NB4 (cell line): ENCODE data around the gene ARHGAP26.

ENCODE experiments used
- POLR2A ChIP-seq: IDR thresholded peaks from 2 replicates; pipeline ENCODE4 v1.6.1; 2011; ENCODE audit warnings: mild to moderate bottlenecking; ENCODE audit not compliant: insufficient read length; ENCODE audit errors: extremely low read depth
- TF ChIP-seq, protein P1 (sequence below): IDR thresholded peaks from one replicate; pipeline ENCODE4 v1.5.1; 2012; ENCODE audit warnings: low read depth, low read length
- TF ChIP-seq, protein P2 (sequence below): IDR thresholded peaks from 2 replicates; pipeline ENCODE4 v1.6.1; 2011; ENCODE audit warnings: low read depth, low read length

DNA sequence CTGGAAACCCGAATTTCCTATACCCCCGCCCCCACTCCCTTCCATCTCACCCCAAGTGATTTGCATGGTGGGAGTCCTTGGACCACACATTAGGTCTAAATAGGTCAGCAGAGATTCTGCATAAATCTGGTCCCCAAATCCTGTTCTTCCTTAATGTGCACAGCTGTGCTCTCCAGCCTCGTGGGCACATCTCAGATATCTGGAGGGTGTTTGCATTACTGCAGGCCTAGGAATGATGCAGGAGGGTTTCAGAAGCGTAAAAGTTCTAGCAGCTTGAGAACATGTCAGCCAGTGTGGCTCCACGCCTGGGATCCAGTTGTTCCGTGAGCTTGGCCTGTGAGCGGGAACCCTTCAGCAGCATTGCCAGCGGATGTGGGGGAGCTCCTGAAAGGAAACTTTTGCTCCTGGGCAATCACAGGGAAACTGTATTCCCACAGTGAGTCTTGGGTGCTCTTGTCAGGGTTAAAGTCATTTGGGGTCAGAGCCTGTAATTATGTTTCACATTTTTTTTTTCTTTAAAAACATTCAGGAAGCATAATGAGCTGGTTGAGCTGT is 12.9 kb downstream of the ARHGAP26 start:
- TF ChIP-seq, protein P1, sequence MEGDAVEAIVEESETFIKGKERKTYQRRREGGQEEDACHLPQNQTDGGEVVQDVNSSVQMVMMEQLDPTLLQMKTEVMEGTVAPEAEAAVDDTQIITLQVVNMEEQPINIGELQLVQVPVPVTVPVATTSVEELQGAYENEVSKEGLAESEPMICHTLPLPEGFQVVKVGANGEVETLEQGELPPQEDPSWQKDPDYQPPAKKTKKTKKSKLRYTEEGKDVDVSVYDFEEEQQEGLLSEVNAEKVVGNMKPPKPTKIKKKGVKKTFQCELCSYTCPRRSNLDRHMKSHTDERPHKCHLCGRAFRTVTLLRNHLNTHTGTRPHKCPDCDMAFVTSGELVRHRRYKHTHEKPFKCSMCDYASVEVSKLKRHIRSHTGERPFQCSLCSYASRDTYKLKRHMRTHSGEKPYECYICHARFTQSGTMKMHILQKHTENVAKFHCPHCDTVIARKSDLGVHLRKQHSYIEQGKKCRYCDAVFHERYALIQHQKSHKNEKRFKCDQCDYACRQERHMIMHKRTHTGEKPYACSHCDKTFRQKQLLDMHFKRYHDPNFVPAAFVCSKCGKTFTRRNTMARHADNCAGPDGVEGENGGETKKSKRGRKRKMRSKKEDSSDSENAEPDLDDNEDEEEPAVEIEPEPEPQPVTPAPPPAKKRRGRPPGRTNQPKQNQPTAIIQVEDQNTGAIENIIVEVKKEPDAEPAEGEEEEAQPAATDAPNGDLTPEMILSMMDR: no peak
- TF ChIP-seq POLR2A: no peak
- TF ChIP-seq, protein P2, sequence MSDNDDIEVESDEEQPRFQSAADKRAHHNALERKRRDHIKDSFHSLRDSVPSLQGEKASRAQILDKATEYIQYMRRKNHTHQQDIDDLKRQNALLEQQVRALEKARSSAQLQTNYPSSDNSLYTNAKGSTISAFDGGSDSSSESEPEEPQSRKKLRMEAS: no peak
